Karpas-422 (cell line): ENCODE data around the gene GNGT1. TPM values are rescaled to one million over a fixed set of nuclear protein-coding genes. Genes with fewer than 3 reads are reported as not detected.

Experiments used
- DNase-seq: peaks from one replicate; pipeline ENCODE4 v3.0.0-alpha.2; 2015
- H2AFZ ChIP-seq: fragments of 200-600 bp; sonication (generic); 2 replicates; pipeline ENCODE4 v1.6.1; 2014; ENCODE audit warnings: antibody characterized with exemption, low read length, mixed read lengths
- H3K27ac ChIP-seq: fragments of 200-600 bp; sonication (generic); 2 replicates; pipeline ENCODE4 v1.5.1; 2014; ENCODE audit warnings: mild to moderate bottlenecking, low read length, moderate library complexity
- H3K27me3 ChIP-seq: fragments of 200-600 bp; sonication (generic); 2 replicates; pipeline ENCODE4 v1.6.1; 2014; ENCODE audit warnings: low read length, mixed read lengths
- H3K36me3 ChIP-seq: fragments of 200-600 bp; sonication (generic); 2 replicates; pipeline ENCODE4 v1.6.1; 2014; ENCODE audit warnings: low read length, mixed read lengths; ENCODE audit not compliant: insufficient read depth
- H3K4me1 ChIP-seq: fragments of 200-600 bp; sonication (generic); 2 replicates; pipeline ENCODE4 v1.6.1; 2014; ENCODE audit warnings: mild to moderate bottlenecking, low read length, mixed read lengths
- H3K4me2 ChIP-seq: fragments of 200-600 bp; sonication (generic); 2 replicates; pipeline ENCODE4 v1.6.1; 2014; ENCODE audit warnings: low read length, low read depth, mild to moderate bottlenecking; ENCODE audit not compliant: poor library complexity, severe bottlenecking
- H3K4me3 ChIP-seq: fragments of 200-600 bp; sonication (generic); 2 replicates; pipeline ENCODE4 v1.5.1; 2014; ENCODE audit warnings: mild to moderate bottlenecking, antibody characterized with exemption, low read length, mixed read lengths
- H3K79me2 ChIP-seq: fragments of 200-600 bp; sonication (generic); 2 replicates; pipeline ENCODE4 v1.6.1; 2014; ENCODE audit warnings: mild to moderate bottlenecking, low read length, mixed read lengths
- H3K9ac ChIP-seq: fragments of 200-600 bp; sonication (generic); 2 replicates; pipeline ENCODE4 v1.6.0; 2014; ENCODE audit warnings: low read length
- H3K9me2 ChIP-seq: fragments of 200-600 bp; sonication (generic), shearing (Covaris generic); replicated peaks from 2 replicates; pipeline ENCODE4 v1.6.0; 2014; ENCODE audit warnings: mild to moderate bottlenecking, low read length, moderate library complexity; ENCODE audit not compliant: insufficient read depth
- H3K9me3 ChIP-seq: fragments of 300-700, 200-600 bp; sonication (generic); 2 replicates; pipeline ENCODE4 v1.6.1; 2014; ENCODE audit warnings: low read length, mixed read lengths
- H4K20me1 ChIP-seq: fragments of 200-600 bp; sonication (generic); 2 replicates; pipeline ENCODE4 v1.6.1; 2014; ENCODE audit warnings: mild to moderate bottlenecking, antibody characterized with exemption, low read length, low read depth; ENCODE audit not compliant: insufficient read depth
- total RNA-seq: library from RNA; depleted of rRNA; stranded (reverse); fragments of >200 nt; shearing (Covaris generic); gene quantifications from 2 replicates; pipeline ENCODE4 v1.2.3, GENCODE V29; 2014; ENCODE audit warnings: low replicate concordance

GNGT1 gene
- total RNA-seq, 1 experiment from 2014 or later, result not detected

DNA sequence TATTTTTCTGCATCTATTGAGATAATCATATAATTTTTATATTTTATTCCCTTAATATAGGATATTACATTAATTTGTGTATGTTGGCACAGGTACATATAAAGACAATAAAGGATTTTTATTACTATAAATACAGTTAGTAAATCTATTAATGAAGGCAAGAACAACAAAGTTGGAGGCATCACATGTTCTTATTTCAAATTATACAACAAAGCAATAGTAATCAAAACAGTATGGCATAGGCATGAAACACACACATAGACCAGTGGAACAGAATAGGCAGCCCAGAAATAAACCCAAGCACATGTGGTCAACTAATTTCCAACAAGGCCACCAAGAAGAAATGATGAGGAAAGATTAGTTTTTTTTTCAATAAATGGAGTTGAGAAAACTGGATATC is 27.0 kb upstream of the GNGT1 start:
- Histone ChIP-seq H3K4me1 (no peaks in the 10 kb centered on the region), H3K27me3 (no peaks in the 10 kb centered on the region), H3K79me2 (no peaks in the 10 kb centered on the region), H3K9me3 (no peaks in the 10 kb centered on the region), H3K36me3 (no peaks in the 10 kb centered on the region), H2AFZ (no peak overlapping the region), H3K9ac (no peak overlapping the region), H3K27ac (no peak overlapping the region), H4K20me1 (no peaks in the 10 kb centered on the region), H3K9me2 (no peaks in the 10 kb centered on the region; the same call in 1 of the 2 replicates), H3K4me3 (no peak overlapping the region), H3K4me2 (no peak overlapping the region)
- no peak for DNase-seq

DNA sequence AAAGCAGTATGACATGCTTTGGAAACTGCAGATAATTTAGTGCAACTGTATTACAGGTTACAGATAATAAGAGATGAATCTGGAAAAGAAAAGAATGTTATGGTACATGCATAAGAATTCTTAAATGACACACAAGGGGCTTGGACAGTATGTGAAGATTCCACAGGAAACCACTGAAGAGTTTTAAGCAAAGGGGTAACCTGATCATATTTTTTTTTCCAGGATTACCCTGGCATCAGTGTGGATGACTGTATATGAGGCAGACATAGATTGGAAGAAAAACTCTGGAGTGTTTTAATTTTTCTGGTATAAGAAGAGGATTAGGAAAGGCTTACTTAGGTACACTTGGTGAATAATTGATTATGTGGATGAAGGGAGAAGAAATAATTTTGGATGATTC is 23.9 kb upstream of the GNGT1 start:
- no peaks in the 10 kb centered on the region for H3K79me2 ChIP-seq
- H3K9me3 ChIP-seq, result no peaks in the 10 kb centered on the region
- no peaks in the 10 kb centered on the region for H3K36me3 ChIP-seq
- H3K9ac ChIP-seq, result no peak overlapping the region
- no peak overlapping the region for H3K27ac ChIP-seq
- DNase-seq, result no peak
- H3K4me1 ChIP-seq, result no peaks in the 10 kb centered on the region
- no peak overlapping the region for H3K4me2 ChIP-seq
- H3K4me3 ChIP-seq, result no peak overlapping the region
- no peak overlapping the region for H2AFZ ChIP-seq
- no peaks in the 10 kb centered on the region for H4K20me1 ChIP-seq
- H3K9me2 ChIP-seq, result no peaks in the 10 kb centered on the region; the same call in 1 of the 2 replicates
- H3K27me3 ChIP-seq, result no peaks in the 10 kb centered on the region

GRCh38 chr7:93883078-93883916 is 23.1 kb upstream of the GNGT1 start:
- Histone ChIP-seq H3K9me2 (no peaks in the 10 kb centered on the region; the same call in 1 of the 2 replicates), H3K9ac (no peak overlapping the region), H3K4me2 (no peak overlapping the region), H3K4me1 (no peaks in the 10 kb centered on the region), H3K79me2 (no peaks in the 10 kb centered on the region), H3K27ac (no peak overlapping the region), H3K27me3 (no peaks in the 10 kb centered on the region), H3K36me3 (no peaks in the 10 kb centered on the region), H2AFZ (no peak overlapping the region), H4K20me1 (no peaks in the 10 kb centered on the region), H3K4me3 (no peak overlapping the region), H3K9me3 (no peaks in the 10 kb centered on the region)
- DNase-seq, result no peak

- no peak overlapping the region for H3K4me2 ChIP-seq
- H3K36me3 ChIP-seq, result no peaks in the 10 kb centered on the region
- H4K20me1 ChIP-seq, result no peaks in the 10 kb centered on the region
- DNase-seq, result no peak
- no peaks in the 10 kb centered on the region for H3K4me1 ChIP-seq
- no peak overlapping the region for H3K4me3 ChIP-seq
- no peak overlapping the region for H3K9ac ChIP-seq
- no peaks in the 10 kb centered on the region; the same call in 1 of the 2 replicates for H3K9me2 ChIP-seq
- H2AFZ ChIP-seq, result no peak overlapping the region
- H3K9me3 ChIP-seq, result no peaks in the 10 kb centered on the region
- H3K27me3 ChIP-seq, result no peaks in the 10 kb centered on the region
- no peaks in the 10 kb centered on the region for H3K79me2 ChIP-seq
- no peak overlapping the region for H3K27ac ChIP-seq
Measured at GRCh38 chr7:93883917-93884345, 22.4 kb upstream of the GNGT1 start.

DNA sequence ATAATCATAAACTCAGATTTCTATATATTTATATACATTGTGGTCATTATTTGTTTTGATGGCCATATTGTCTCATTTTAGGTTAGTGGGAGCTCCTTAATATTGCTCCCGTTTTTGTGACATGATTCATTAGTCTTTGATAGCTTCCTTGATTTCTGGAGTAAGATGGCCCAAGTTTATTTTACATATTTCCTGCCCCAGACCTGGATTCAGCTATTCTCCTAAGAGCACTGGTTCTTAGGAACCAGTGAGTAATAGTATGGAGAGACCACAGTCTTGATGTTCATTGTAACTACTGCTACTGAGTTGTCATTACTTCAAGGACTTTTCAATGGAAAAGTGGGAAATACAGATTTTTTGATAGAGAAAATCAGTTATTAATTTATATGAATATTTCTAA is 21.8 kb upstream of the GNGT1 start:
- Histone ChIP-seq H2AFZ (no peak overlapping the region), H3K9me3 (no peaks in the 10 kb centered on the region), H3K4me3 (no peak overlapping the region), H3K79me2 (no peaks in the 10 kb centered on the region), H3K27ac (no peak overlapping the region), H3K27me3 (no peaks in the 10 kb centered on the region), H3K9me2 (no peaks in the 10 kb centered on the region), H3K9ac (no peak overlapping the region), H3K36me3 (no peaks in the 10 kb centered on the region), H4K20me1 (no peaks in the 10 kb centered on the region), H3K4me1 (no peaks in the 10 kb centered on the region), H3K4me2 (no peak overlapping the region)
- no peak for DNase-seq

- no peaks in the 10 kb centered on the region for H3K79me2 ChIP-seq
- no peaks in the 10 kb centered on the region for H3K4me1 ChIP-seq
- no peaks in the 10 kb centered on the region for H4K20me1 ChIP-seq
- H3K9me3 ChIP-seq, result no peaks in the 10 kb centered on the region
- H3K4me3 ChIP-seq, result no peak overlapping the region
- H3K36me3 ChIP-seq, result no peaks in the 10 kb centered on the region
- no peak overlapping the region for H3K27ac ChIP-seq
- H3K27me3 ChIP-seq, result no peaks in the 10 kb centered on the region
- H3K9ac ChIP-seq, result no peak overlapping the region
- H2AFZ ChIP-seq, result no peak overlapping the region
- H3K9me2 ChIP-seq, result no peaks in the 10 kb centered on the region
- DNase-seq, result no peak
- no peak overlapping the region for H3K4me2 ChIP-seq
Measured at GRCh38 chr7:93889261-93889660, 17.1 kb upstream of the GNGT1 start.

DNA sequence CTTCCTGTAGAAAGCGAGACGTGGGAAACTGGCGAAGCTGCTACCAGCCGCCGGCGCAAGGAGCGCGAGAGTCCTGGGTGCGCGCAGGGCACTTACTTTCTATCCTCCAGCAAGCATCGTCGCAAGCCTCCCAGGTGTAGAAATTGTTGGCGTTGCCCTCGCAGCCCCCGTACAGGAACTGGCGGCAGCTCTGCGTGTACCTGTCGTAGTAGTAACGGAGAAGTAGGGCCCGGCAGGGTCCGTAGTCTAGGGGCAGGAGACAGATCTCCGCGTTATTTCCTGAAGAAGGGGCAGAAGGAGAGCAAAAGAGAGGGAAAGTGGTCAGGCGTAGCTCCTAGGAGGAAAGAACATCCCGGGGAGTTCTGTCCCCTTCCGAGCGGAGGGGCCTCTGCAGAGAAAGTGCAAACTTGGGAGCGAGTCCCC is 16.3 kb upstream of the GNGT1 start:
- no peaks in the 10 kb centered on the region for H3K27me3 ChIP-seq
- H3K27ac ChIP-seq, result no peak overlapping the region
- H3K79me2 ChIP-seq, result no peaks in the 10 kb centered on the region
- H3K9ac ChIP-seq, result no peak overlapping the region
- H3K4me3 ChIP-seq, result no peak overlapping the region
- no peak overlapping the region for H3K4me2 ChIP-seq
- H3K9me2 ChIP-seq, result no peaks in the 10 kb centered on the region
- H3K9me3 ChIP-seq, result no peaks in the 10 kb centered on the region
- H3K36me3 ChIP-seq, result no peaks in the 10 kb centered on the region
- H4K20me1 ChIP-seq, result no peaks in the 10 kb centered on the region
- no peak overlapping the region for H2AFZ ChIP-seq
- no peak for DNase-seq
- H3K4me1 ChIP-seq, result no peaks in the 10 kb centered on the region

DNA sequence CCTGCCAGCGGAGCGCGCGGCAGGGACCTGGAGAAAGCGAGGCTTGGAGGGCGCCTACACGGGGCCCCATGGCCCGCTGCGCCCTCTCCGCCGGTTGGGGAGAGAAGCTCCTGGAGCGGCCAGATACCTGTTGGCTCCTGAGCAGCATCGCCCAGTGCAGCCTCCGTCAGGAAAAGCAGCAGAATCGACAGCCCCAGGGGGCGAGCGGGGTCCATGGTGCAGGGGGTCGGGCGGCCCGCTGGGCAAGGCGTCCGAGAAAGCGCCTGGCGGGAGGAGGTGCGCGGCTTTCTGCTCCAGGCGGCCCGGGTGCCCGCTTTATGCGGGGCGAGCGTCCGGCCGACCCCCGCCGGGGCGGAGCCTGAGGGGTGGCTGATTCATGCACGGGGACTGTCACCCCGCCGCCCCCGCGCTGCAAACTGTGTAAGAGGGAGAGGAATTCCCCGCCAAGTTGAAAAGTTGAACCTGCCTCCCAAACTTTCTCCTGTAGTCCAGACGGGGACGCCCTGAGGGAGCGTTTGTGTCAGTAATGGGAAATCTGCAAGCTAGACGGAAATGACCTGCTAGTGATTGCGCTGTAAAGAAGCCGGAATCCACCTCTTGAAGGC is 15.8 kb upstream of the GNGT1 start, which contains the start of gene TFPI2:
Gene TFPI2, minus strand, starts transcription at position 290 of the 605 bp plus-strand sequence. Its CDS starts 75 bp downstream, at position 215.
- Histone ChIP-seq H3K4me3 (no peak within 1 kb of the TSS), H2AFZ (no peak within 1 kb of the TSS), H3K9ac (no peak within 1 kb of the TSS), H3K9me2 (no peaks in the 10 kb centered on the region), H3K4me1 (no peaks in the 10 kb centered on the region), H3K79me2 (no peaks in the 10 kb centered on the region), H3K36me3 (no peaks in the 10 kb centered on the region), H3K27ac (no peak within 1 kb of the TSS), H3K4me2 (no peak within 1 kb of the TSS), H3K27me3 (no peaks in the 10 kb centered on the region), H4K20me1 (no peaks in the 10 kb centered on the region), H3K9me3 (no peaks in the 10 kb centered on the region)
- no peak for DNase-seq
